PC-3 (cell line): ENCODE data around the gene HTD2. TPM values are rescaled to one million over a fixed set of nuclear protein-coding genes. Genes with fewer than 3 reads are reported as not detected.
A peak's percentile ranks its signal among the peaks of the same experiment; 100 is the strongest.

Experiments
- ATAC-seq: fragments of 200-7000 bp; cut with Tn5 transposase; 2 replicates; pipeline ENCODE4 v1.9.1; 2020; ENCODE audit warnings: mild to moderate bottlenecking, moderate library complexity
- BruUV-seq: library from RNA; stranded (reverse); fragments of 400-500 nt; replicated peaks from 2 replicates; lab custom pipeline; 2021; lab: Mats Ljungman, UMichigan
- CTCF ChIA-PET: fragments of 300-600 bp; sonication (Branson Sonifier 250); formaldehyde crosslinking; loops from one replicate; lab custom pipeline; 2022; ENCODE audit warnings: antibody characterized with exemption; lab: Charles Lee
- POLR2A ChIA-PET: fragments of 300-600 bp; sonication (Branson Sonifier 250); formaldehyde crosslinking; loops from one replicate; lab custom pipeline; 2022; ENCODE audit warnings: antibody characterized with exemption; ENCODE audit not compliant: unreplicated experiment; lab: Charles Lee
- DNase-seq: peaks from one replicate; pipeline ENCODE4 v3.0.0-alpha.2; 2015
- H2AFZ ChIP-seq: fragments of 300-600 bp; sonication (generic); 2 replicates; pipeline ENCODE4 v1.6.0; 2016; ENCODE audit warnings: antibody characterized with exemption, low read length
- H3F3A ChIP-seq: fragments of 300-600 bp; sonication (generic); one replicate; pipeline ENCODE4 v1.6.0; 2017; ENCODE audit warnings: antibody characterized with exemption, low read length, control low read depth, mild to moderate bottlenecking; ENCODE audit not compliant: unreplicated experiment
- H3K27ac ChIP-seq: fragments of 300-600 bp; sonication (generic); 2 replicates; pipeline ENCODE4 v1.5.1; 2016; ENCODE audit warnings: mild to moderate bottlenecking, low read length
- H3K27me3 ChIP-seq: fragments of 300-600 bp; sonication (generic); 2 replicates; pipeline ENCODE4 v1.6.1; 2016; ENCODE audit warnings: low read length, mixed read lengths
- H3K36me3 ChIP-seq: fragments of 300-600 bp; sonication (generic); 2 replicates; pipeline ENCODE4 v1.6.1; 2016; ENCODE audit warnings: low read depth, mixed run types, low read length, mixed read lengths
- H3K4me1 ChIP-seq: fragments of 300-600 bp; sonication (generic); 2 replicates; pipeline ENCODE4 v1.5.1; 2016; ENCODE audit warnings: low read length; ENCODE audit not compliant: insufficient read depth
- H3K4me2 ChIP-seq: fragments of 300-600 bp; sonication (generic); 2 replicates; pipeline ENCODE4 v1.6.0; 2016; ENCODE audit warnings: low read length
- H3K4me3 ChIP-seq: fragments of 300-600 bp; sonication (generic); 2 replicates; pipeline ENCODE4 v1.5.1; 2016; ENCODE audit warnings: mild to moderate bottlenecking, low read length, mixed read lengths
- H3K79me2 ChIP-seq: fragments of 300-600 bp; sonication (generic); 2 replicates; pipeline ENCODE4 v1.6.1; 2017; ENCODE audit warnings: low read length, mixed read lengths
- H3K9ac ChIP-seq: fragments of 300-600 bp; sonication (generic); 2 replicates; pipeline ENCODE4 v1.6.0; 2016; ENCODE audit warnings: mild to moderate bottlenecking, low read length
- H3K9me2 ChIP-seq: fragments of 300-600 bp; sonication (generic); replicated peaks from 2 replicates; pipeline ENCODE4 v1.6.1; 2016; ENCODE audit warnings: mixed run types, low read length, mixed read lengths
- H3K9me3 ChIP-seq: fragments of 300-600 bp; sonication (generic); 2 replicates; pipeline ENCODE4 v1.6.1; 2016; ENCODE audit warnings: low read length, mixed read lengths
- H4K20me1 ChIP-seq: fragments of 300-600 bp; sonication (generic); 2 replicates; pipeline ENCODE4 v1.6.1; 2016; ENCODE audit warnings: low read length, mixed read lengths
- EZH2 ChIP-seq: fragments of 300-600 bp; sonication (generic); IDR thresholded peaks from one replicate; pipeline ENCODE4 v1.6.1; 2017; ENCODE audit warnings: antibody characterized with exemption, mild to moderate bottlenecking, low read length; ENCODE audit not compliant: unreplicated experiment
- EZH2phosphoT487 ChIP-seq: fragments of 300-600 bp; sonication (generic); IDR thresholded peaks from 2 replicates; pipeline ENCODE4 v1.6.1; 2018; ENCODE audit warnings: mild to moderate bottlenecking, antibody characterized with exemption, low read length, borderline replicate concordance
- intact Hi-C: fragments of 100-400 bp; cut with micrococcal nuclease; formaldehyde crosslinking; loops from 2 replicates; pipeline ENCODE4 v1.9.0; 2023
- total RNA-seq: library from RNA; depleted of rRNA; stranded (reverse); fragments of >200 nt; gene quantifications from 2 replicates; pipeline ENCODE4 v1.2.3, GENCODE V29; 2014
- TF ChIP-seq, protein P1 (sequence below): fragments of 300-600 bp; sonication (generic); conservative IDR thresholded peaks from 2 replicates; pipeline ENCODE4 v1.5.1; 2017; ENCODE audit warnings: antibody characterized with exemption, low read depth, mild to moderate bottlenecking, low read length

The HTD2 gene
- total RNA-seq, 1 experiment from 2014 or later = 6.9 TPM

DNA sequence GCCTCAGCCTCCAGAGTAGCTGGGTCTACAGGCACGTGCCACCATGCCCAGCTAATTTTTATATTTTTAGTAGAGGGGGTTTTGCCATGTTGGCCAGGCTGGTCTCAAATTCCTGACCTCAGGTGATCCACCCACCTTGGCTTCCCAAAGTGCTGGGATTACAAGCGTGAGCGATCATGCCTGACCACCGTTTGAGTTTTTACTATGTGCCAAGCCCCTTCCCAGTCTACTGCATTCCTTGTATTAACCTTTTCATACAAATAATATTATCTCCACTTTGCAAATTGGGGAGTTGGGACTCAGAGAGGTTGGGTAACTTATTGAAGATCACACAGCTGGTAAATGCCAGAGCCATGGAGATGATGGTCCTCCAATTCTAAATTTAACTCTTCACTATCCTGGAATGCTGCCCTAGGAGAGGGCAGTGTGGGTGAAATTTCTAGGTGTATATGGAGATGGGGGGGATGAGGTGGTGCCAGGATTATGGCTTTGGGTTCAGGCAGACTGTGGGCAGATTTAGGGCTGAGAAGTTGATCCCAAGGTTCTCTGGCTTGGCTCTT, 25.4 kb downstream of the HTD2 start:
- no peaks in the 10 kb centered on the region for H3K9me2 ChIP-seq
- peaks cover 22% of the 10 kb centered on the region for H3K79me2 ChIP-seq
- no peak overlapping the region for H3K27ac ChIP-seq
- BruUV-seq = no TSS peak
- no peak overlapping the region for H3K9ac ChIP-seq
- no peaks in the 10 kb centered on the region for H3K27me3 ChIP-seq
- no peaks in the 10 kb centered on the region for H4K20me1 ChIP-seq
- ChIA-PET POLR2A (no interaction called here), CTCF (interaction anchor here (0.8 kb wide), 1 partner anchor 299 kb away, joined by 3 read pairs; no protein-coding TSS in a partner anchor)
- no peak overlapping the region for H3K4me3 ChIP-seq
- TF ChIP-seq, protein P1, sequence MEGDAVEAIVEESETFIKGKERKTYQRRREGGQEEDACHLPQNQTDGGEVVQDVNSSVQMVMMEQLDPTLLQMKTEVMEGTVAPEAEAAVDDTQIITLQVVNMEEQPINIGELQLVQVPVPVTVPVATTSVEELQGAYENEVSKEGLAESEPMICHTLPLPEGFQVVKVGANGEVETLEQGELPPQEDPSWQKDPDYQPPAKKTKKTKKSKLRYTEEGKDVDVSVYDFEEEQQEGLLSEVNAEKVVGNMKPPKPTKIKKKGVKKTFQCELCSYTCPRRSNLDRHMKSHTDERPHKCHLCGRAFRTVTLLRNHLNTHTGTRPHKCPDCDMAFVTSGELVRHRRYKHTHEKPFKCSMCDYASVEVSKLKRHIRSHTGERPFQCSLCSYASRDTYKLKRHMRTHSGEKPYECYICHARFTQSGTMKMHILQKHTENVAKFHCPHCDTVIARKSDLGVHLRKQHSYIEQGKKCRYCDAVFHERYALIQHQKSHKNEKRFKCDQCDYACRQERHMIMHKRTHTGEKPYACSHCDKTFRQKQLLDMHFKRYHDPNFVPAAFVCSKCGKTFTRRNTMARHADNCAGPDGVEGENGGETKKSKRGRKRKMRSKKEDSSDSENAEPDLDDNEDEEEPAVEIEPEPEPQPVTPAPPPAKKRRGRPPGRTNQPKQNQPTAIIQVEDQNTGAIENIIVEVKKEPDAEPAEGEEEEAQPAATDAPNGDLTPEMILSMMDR = no peak
- TF ChIP-seq EZH2 (no peak), EZH2phosphoT487 (no peak)
- intact Hi-C loops = loop anchor here (1.0 to 2.0 kb wide), 3 partner anchors 25 to 201 kb away; partner anchors contain the start of genes HTD2 and RPP14
- no peak overlapping the region for H2AFZ ChIP-seq
- peak overlapping the region; percentile 92; the same call in 1 of the 2 replicates for H3K4me2 ChIP-seq
- ATAC-seq (no peak), DNase-seq (no peak)
- H3K36me3 ChIP-seq = no peaks in the 10 kb centered on the region
- H3K4me1 ChIP-seq = peaks cover 35% of the 10 kb centered on the region
- no peaks in the 10 kb centered on the region for H3K9me3 ChIP-seq
- H3F3A ChIP-seq = peaks cover 5% of the 10 kb centered on the region

DNA sequence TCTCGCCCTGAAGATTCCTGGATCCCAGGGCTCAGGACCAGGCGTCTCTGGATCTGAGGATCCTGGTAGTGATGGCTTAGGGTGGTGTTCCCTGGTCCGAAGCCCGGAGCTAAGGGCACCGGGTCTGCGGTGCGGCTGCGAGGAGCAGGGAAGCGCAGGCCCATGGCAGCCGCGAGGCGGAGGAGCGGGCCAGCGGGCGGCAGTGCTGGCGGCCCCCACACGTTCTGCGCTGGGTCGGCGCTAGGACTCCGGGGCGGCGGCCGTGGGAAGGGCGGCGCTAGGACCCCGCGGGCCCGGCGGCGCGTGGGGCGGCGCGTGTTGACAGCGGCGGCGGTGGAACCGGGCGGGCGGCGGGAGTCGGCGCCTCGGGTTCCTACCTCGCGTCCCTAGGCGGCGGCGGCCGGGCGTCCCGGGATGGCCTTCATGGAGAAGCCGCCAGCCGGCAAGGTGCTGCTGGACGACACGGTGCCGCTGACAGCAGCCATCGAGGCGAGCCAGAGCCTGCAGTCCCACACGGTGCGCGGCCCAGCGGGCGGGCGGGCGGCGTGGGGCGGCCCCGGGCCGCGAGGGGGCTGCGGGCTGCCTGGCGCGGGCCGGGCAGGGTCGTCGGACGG, 26.4 kb downstream of the HTD2 start, which contains the start of gene PXK:
TSS of gene PXK (plus strand) at position 318 of the 614 bp plus-strand sequence. CDS start at position 415, 97 bp downstream.
- Histone ChIP-seq H3K9me3 (no peaks in the 10 kb centered on the region), H3K4me1 (peaks cover 36% of the 10 kb centered on the region), H3F3A (peaks cover 5% of the 10 kb centered on the region), H3K9me2 (no peaks in the 10 kb centered on the region), H2AFZ (peak within 1 kb of the TSS; percentile 81), H3K4me2 (peak within 1 kb of the TSS; percentile 92), H3K27me3 (no peaks in the 10 kb centered on the region), H3K4me3 (peak within 1 kb of the TSS; percentile 95), H4K20me1 (no peaks in the 10 kb centered on the region), H3K79me2 (peaks cover 22% of the 10 kb centered on the region), H3K9ac (peak within 1 kb of the TSS; percentile 85), H3K36me3 (no peaks in the 10 kb centered on the region), H3K27ac (peak within 1 kb of the TSS; percentile 91)
- ATAC-seq (peak; percentile 78), DNase-seq (peak; percentile 74)
- TF ChIP-seq, protein P1 = peak; percentile 26; the same call in 1 of the 2 replicates
- TF ChIP-seq EZH2phosphoT487 (peak; percentile 49; the same call in 1 of the 2 replicates), EZH2 (no peak)
- intact Hi-C loops = loop anchor here (1.0 to 2.0 kb wide), 4 partner anchors 26 to 200 kb away; partner anchors contain the start of genes HTD2 and RPP14
- ChIA-PET CTCF (interaction anchor here (0.6 to 0.8 kb wide), 2 partner anchors 23 to 298 kb away, joined by 3 to 6 read pairs; no protein-coding TSS in a partner anchor), POLR2A (no interaction called here)
- no TSS peak for BruUV-seq
